ENCODE results near the gene M1AP.

DNA sequence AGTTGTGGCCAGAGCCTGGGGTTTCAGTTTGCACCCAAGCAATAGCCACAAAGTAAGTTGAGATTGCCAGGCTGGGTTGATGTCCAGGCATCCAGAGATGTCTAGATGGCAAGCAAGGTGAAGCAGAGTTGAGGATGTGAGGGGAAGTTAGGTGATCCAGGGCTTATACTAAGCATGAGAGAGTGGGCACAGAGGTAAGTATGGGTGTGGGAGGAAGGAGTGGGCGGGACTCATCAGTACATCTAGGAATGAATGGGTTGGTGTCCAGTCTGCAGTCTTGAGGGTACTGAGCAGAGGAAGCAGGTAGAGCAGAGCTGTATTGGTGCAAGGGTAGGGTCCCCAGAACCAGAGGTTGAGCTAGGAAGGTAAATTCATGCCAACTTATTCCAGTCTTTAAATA, 7.4 kb upstream of the M1AP start:
- no peak for TF ChIP-seq EP300 (IDR thresholded peaks at IDR 0.05; ENCODE audit: low read depth)
- TF ChIP-seq, protein P1, sequence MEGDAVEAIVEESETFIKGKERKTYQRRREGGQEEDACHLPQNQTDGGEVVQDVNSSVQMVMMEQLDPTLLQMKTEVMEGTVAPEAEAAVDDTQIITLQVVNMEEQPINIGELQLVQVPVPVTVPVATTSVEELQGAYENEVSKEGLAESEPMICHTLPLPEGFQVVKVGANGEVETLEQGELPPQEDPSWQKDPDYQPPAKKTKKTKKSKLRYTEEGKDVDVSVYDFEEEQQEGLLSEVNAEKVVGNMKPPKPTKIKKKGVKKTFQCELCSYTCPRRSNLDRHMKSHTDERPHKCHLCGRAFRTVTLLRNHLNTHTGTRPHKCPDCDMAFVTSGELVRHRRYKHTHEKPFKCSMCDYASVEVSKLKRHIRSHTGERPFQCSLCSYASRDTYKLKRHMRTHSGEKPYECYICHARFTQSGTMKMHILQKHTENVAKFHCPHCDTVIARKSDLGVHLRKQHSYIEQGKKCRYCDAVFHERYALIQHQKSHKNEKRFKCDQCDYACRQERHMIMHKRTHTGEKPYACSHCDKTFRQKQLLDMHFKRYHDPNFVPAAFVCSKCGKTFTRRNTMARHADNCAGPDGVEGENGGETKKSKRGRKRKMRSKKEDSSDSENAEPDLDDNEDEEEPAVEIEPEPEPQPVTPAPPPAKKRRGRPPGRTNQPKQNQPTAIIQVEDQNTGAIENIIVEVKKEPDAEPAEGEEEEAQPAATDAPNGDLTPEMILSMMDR (IDR thresholded peaks at IDR 0.05), result no peak
